H1 (cell line): ENCODE results near the gene DRC7. TPM values are rescaled to one million over a fixed set of nuclear protein-coding genes. Genes with fewer than 3 reads are reported as not detected.
A peak's percentile ranks its signal among the peaks of the same experiment; 100 is the strongest.

Source experiments
- CTCF ChIA-PET: fragments of 300-600 bp; sonication (Branson Sonifier 250); formaldehyde crosslinking; loops from one replicate; lab custom pipeline; 2021; ENCODE audit not compliant: partially characterized antibody; lab: Charles Lee
- POLR2A ChIA-PET: fragments of 300-600 bp; sonication (Branson Sonifier 250); formaldehyde crosslinking; loops from one replicate; lab custom pipeline; 2021; ENCODE audit warnings: inconsistent platforms; ENCODE audit not compliant: partially characterized antibody; lab: Charles Lee
- DNase-seq, 2 experiments: peaks; one replicate each; pipeline versions ENCODE4 v3.0.0 to v3.0.0-alpha.2; 2010 to 2022; ENCODE audit warnings: low spot score in 2 of 2, low read depth in 1 of 2, mixed read lengths in 1 of 2
- FAIRE-seq: peaks from 2 replicates; lab custom pipeline; 2011; peaks lifted over from hg19 to GRCh38; lab: Jason Lieb, UNC
- H2AFZ ChIP-seq: 2 replicates; pipeline ENCODE4 v1.8.1; 2012; ENCODE audit warnings: low read length, inconsistent platforms
- H2AK5ac ChIP-seq: 2 replicates; pipeline ENCODE4 v1.6.1; 2013; ENCODE audit warnings: low read depth, low read length
- H2BK120ac ChIP-seq: replicated peaks from 2 replicates; pipeline ENCODE3; 2013; ENCODE audit warnings: low read depth, low read length, inconsistent platforms
- H2BK12ac ChIP-seq: 2 replicates; pipeline ENCODE4 v1.6.1; 2013; ENCODE audit warnings: low read depth, low read length
- H2BK15ac ChIP-seq: 2 replicates; pipeline ENCODE4 v1.6.1; 2013; ENCODE audit warnings: low read length
- H2BK20ac ChIP-seq: 2 replicates; pipeline ENCODE4 v1.6.1; 2013; ENCODE audit warnings: low read length
- H2BK5ac ChIP-seq: 2 replicates; pipeline ENCODE4 v1.6.1; 2013; ENCODE audit warnings: low read depth, low read length
- H3K14ac ChIP-seq: 2 replicates; pipeline ENCODE4 v1.6.1; 2013; ENCODE audit warnings: inconsistent platforms; ENCODE audit not compliant: insufficient read length
- H3K18ac ChIP-seq: 2 replicates; pipeline ENCODE4 v1.6.1; 2013; ENCODE audit warnings: low read length; ENCODE audit errors: extremely low read depth
- H3K23ac ChIP-seq: 2 replicates; pipeline ENCODE4 v1.6.1; 2013; ENCODE audit warnings: inconsistent platforms; ENCODE audit not compliant: insufficient read length
- H3K23me2 ChIP-seq: 2 replicates; pipeline ENCODE4 v1.6.1; 2013; ENCODE audit warnings: low read depth, low read length
- H3K27ac ChIP-seq: 2 replicates; pipeline ENCODE4 v1.6.1; 2011; ENCODE audit warnings: low read depth, low read length, inconsistent platforms
- H3K27me3 ChIP-seq, 4 experiments: replicated peaks in 1 of 4; 1 replicate in 1 of 4; 2 replicates in 3 of 4; pipeline versions ENCODE4 v1.6.1 to v1.8.1; 2011 to 2013; ENCODE audit warnings: low read length in 3 of 4, mild to moderate bottlenecking in 3 of 4, inconsistent platforms in 2 of 4, mixed read lengths in 2 of 4, moderate library complexity in 1 of 4; ENCODE audit not compliant: control insufficient read depth in 3 of 4, insufficient read depth in 3 of 4; ENCODE audit errors: extremely low read depth in 1 of 4
- H3K36me3 ChIP-seq, 4 experiments: 2 replicates each; pipeline versions ENCODE4 v1.6.1 to v1.8.1; 2011 to 2013; ENCODE audit warnings: mild to moderate bottlenecking in 4 of 4, low read length in 3 of 4, moderate library complexity in 2 of 4, control low read depth in 1 of 4, inconsistent platforms in 1 of 4; ENCODE audit not compliant: insufficient read depth in 4 of 4, control insufficient read depth in 2 of 4
- H3K4ac ChIP-seq: replicated peaks from 2 replicates; pipeline ENCODE3; 2013; ENCODE audit warnings: low read length, low read depth, mixed read lengths, inconsistent platforms; ENCODE audit not compliant: insufficient read length
- H3K4me1 ChIP-seq, 4 experiments: replicated peaks in 1 of 4; 1 replicate in 1 of 4; 2 replicates in 3 of 4; pipeline versions ENCODE4 v1.6.1 to v1.8.1; 2011 to 2013; ENCODE audit warnings: low read length in 3 of 4, inconsistent platforms in 2 of 4, mixed read lengths in 1 of 4; ENCODE audit not compliant: insufficient read depth in 4 of 4, control insufficient read depth in 3 of 4
- H3K4me2 ChIP-seq, 2 experiments: 2 replicates each; pipeline versions ENCODE4 v1.6.1 to v1.8.1; 2011 to 2013; ENCODE audit warnings: low read depth in 2 of 2, low read length in 2 of 2, control low read depth in 1 of 2, inconsistent platforms in 1 of 2, mild to moderate bottlenecking in 1 of 2; ENCODE audit not compliant: insufficient read depth in 1 of 2
- H3K4me3 ChIP-seq, 4 experiments: fragments of 200-600, 300-600 bp in 1 of 4; sonication (generic), shearing (Covaris generic), sonication (Bioruptor Twin) in 1 of 4; 2 replicates each; pipeline versions ENCODE4 v1.5.1 to v1.8.1; 2011 to 2016; ENCODE audit warnings: low read length in 4 of 4, low read depth in 3 of 4, control low read depth in 2 of 4, inconsistent platforms in 2 of 4, mild to moderate bottlenecking in 2 of 4, mixed read lengths in 1 of 4, moderate library complexity in 1 of 4; ENCODE audit not compliant: insufficient read depth in 2 of 4; ENCODE audit errors: extremely low read depth in 1 of 4
- H3K56ac ChIP-seq: replicated peaks from 2 replicates; pipeline ENCODE3; 2013; ENCODE audit warnings: low read depth, mild to moderate bottlenecking, mixed read lengths, low read length, inconsistent platforms; ENCODE audit not compliant: insufficient read length
- H3K79me1 ChIP-seq: 2 replicates; pipeline ENCODE4 v1.6.1; 2013; ENCODE audit warnings: low read depth, low read length, control low read depth
- H3K79me2 ChIP-seq, 2 experiments: 2 replicates each; pipeline versions ENCODE4 v1.6.1 to v1.8.1; 2012 to 2013; ENCODE audit warnings: low read length in 2 of 2, mild to moderate bottlenecking in 2 of 2, inconsistent platforms in 1 of 2; ENCODE audit not compliant: insufficient read depth in 2 of 2, control insufficient read depth in 1 of 2
- H3K9ac ChIP-seq, 4 experiments: replicated peaks in 1 of 4; 1 replicate in 1 of 4; 2 replicates in 3 of 4; pipeline versions ENCODE4 v1.6.1 to v1.8.1; 2011 to 2013; ENCODE audit warnings: low read depth in 3 of 4, low read length in 3 of 4, control low read depth in 2 of 4, mild to moderate bottlenecking in 2 of 4, moderate library complexity in 2 of 4, inconsistent platforms in 1 of 4; ENCODE audit errors: extremely low read depth in 1 of 4
- H3K9me3 ChIP-seq, 2 experiments: 2 replicates each; pipeline versions ENCODE4 v1.6.1 to v1.8.1; 2012 to 2013; ENCODE audit warnings: mild to moderate bottlenecking in 2 of 2, moderate library complexity in 2 of 2, control low read depth in 1 of 2, inconsistent platforms in 1 of 2, low read depth in 1 of 2, low read length in 1 of 2, mixed read lengths in 1 of 2; ENCODE audit not compliant: insufficient read depth in 2 of 2
- H4K20me1 ChIP-seq, 2 experiments: replicated peaks in 1 of 2; 2 replicates each; pipeline versions ENCODE3 to v1.8.1; 2011 to 2013; ENCODE audit warnings: inconsistent platforms in 2 of 2, low read length in 2 of 2, mild to moderate bottlenecking in 1 of 2; ENCODE audit not compliant: insufficient read depth in 2 of 2, control insufficient read depth in 1 of 2
- H4K5ac ChIP-seq: 2 replicates; pipeline ENCODE4 v1.6.1; 2013; ENCODE audit warnings: low read length, low read depth, mixed read lengths, inconsistent platforms; ENCODE audit not compliant: insufficient read length
- H4K8ac ChIP-seq: 2 replicates; pipeline ENCODE4 v1.8.0; 2013; ENCODE audit warnings: mild to moderate bottlenecking, moderate library complexity, low read length, inconsistent platforms; ENCODE audit not compliant: insufficient read depth; ENCODE audit errors: extremely low read depth
- H4K91ac ChIP-seq: replicated peaks from 2 replicates; pipeline ENCODE3; 2013; ENCODE audit warnings: low read length, mixed read lengths, inconsistent platforms; ENCODE audit not compliant: insufficient read length
- BACH1 ChIP-seq: IDR thresholded peaks from 2 replicates; pipeline ENCODE4 v1.6.1; 2012; ENCODE audit warnings: low read length, improper control_type of control experiment
- CBX5 ChIP-seq: fragments of 300-800, 300-1000 bp; sonication (generic); IDR thresholded peaks from 2 replicates; pipeline ENCODE4 v1.7.1; 2016; ENCODE audit warnings: antibody characterized with exemption, low read length, low read depth
- CTCF ChIP-seq, 3 experiments: IDR thresholded peaks; 1 replicate in 2 of 3; 2 replicates in 1 of 3; pipeline versions ENCODE4 v1.5.1 to v1.6.1; 2011; ENCODE audit warnings: low read length in 3 of 3, mild to moderate bottlenecking in 3 of 3, inconsistent platforms in 2 of 3, low read depth in 1 of 3, moderate library complexity in 1 of 3; ENCODE audit not compliant: insufficient read depth in 1 of 3; ENCODE audit errors: control extremely low read depth in 1 of 3
- EP300 ChIP-seq, 2 experiments: IDR thresholded peaks; 1 replicate in 1 of 2; 2 replicates in 1 of 2; pipeline ENCODE4 v1.6.1; 2011 to 2012; ENCODE audit warnings: low read depth in 2 of 2, low read length in 2 of 2, mild to moderate bottlenecking in 2 of 2, borderline replicate concordance in 1 of 2, inconsistent platforms in 1 of 2, moderate library complexity in 1 of 2
- GTF2F1 ChIP-seq: IDR thresholded peaks from 2 replicates; pipeline ENCODE4 v1.6.1; 2012; ENCODE audit warnings: low read depth, low read length, improper control_type of control experiment, borderline replicate concordance
- MAFK ChIP-seq: IDR thresholded peaks from 2 replicates; pipeline ENCODE4 v1.6.1; 2012; ENCODE audit warnings: low read depth, mild to moderate bottlenecking, improper control_type of control experiment, low read length
- RBBP5 ChIP-seq: IDR thresholded peaks from 2 replicates; pipeline ENCODE4 v1.7.1; 2012; ENCODE audit warnings: low read depth, mild to moderate bottlenecking, inconsistent platforms, low read length, moderate library complexity, borderline replicate concordance
- SIN3A ChIP-seq, 2 experiments: IDR thresholded peaks in 1 of 2; conservative IDR thresholded peaks in 1 of 2; 2 replicates each; pipeline ENCODE4 v1.6.1; 2011 to 2012; ENCODE audit warnings: low read length in 2 of 2, improper control_type of control experiment in 1 of 2, low read depth in 1 of 2, mild to moderate bottlenecking in 1 of 2
- TAF1 ChIP-seq: IDR thresholded peaks from 2 replicates; pipeline ENCODE4 v1.6.1; 2011; ENCODE audit warnings: mild to moderate bottlenecking, low read depth, low read length
- WGBS, 2 experiments: shearing (Covaris generic) in 1 of 2; methylation state at CpG; one replicate each; pipeline versions ENCODE4 v1.1.6 to v1.1.7; 2013 to 2015; ENCODE audit warnings: low lambda C conversion rate in 2 of 2, mixed read lengths in 2 of 2, inconsistent platforms in 1 of 2, low coverage in 1 of 2, missing lambda C conversion rate in 1 of 2; ENCODE audit not compliant: insufficient replicate concordance in 2 of 2, insufficient coverage in 1 of 2, insufficient read length in 1 of 2; ENCODE audit errors: extremely low coverage in 1 of 2, missing lambda C conversion rate in 1 of 2; 5-methylcytosine and 5-hydroxymethylcytosine counted together
- polyA plus RNA-seq, 7 experiments: library from polyadenylated mRNA; depleted of rRNA in 3 of 7; stranded (reverse) in 5 of 7; unstranded in 2 of 7; fragments of >200 nt in 5 of 7; fragments of 200-250 nt in 2 of 7; gene quantifications; 1 replicate in 5 of 7; 2 replicates in 1 of 7; 4 replicates in 1 of 7; pipeline versions ENCODE4 v1.2.1 to v1.2.3, GENCODE V29; 2011 to 2013; ENCODE audit warnings: missing spikeins in 2 of 7, mixed read lengths in 2 of 7
- total RNA-seq: library from RNA; stranded (reverse); fragmentation: NEBNext Ultra II Directional; extraction: Animal tissue kit (Norgen Biotek cat#: 25700); gene quantifications from 2 replicates; pipeline ENCODE4 v1.2.1, GENCODE V29; 2021

The DRC7 gene
- total and polyA plus RNA-seq, 2 of the 8 experiments (the other 6 are each of a cell fraction or from before 2014, with no cell fraction given) = 0.14 TPM; not detected in 1

DNA sequence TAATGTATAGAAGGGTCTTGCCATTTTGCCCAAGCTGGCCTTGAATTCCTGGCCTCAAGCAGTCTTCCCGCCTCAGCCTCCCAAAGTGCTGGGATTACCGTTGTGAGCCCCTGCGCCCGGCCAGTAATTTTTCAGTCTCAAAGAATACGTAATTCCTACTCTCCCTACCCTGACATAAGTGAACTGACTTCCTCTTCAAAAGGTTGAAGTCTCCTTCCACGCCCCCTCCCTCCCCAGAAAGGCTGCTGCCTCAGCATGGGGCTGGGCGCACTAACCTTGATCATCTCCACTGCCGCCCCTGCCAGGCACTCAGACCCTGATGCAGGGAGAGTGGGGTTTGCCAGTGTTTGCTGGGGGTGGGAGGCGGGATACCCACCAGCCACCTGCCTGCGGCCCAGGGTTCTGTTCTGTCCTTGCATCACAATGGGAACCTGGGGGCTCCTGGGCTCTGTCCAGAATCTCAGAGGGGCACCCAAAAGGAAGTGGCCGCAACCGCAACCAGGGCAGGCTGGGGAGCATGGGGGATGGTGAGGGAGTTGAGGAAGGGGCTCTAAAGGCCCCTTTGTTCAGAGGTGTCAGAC is 80.2 kb downstream of the DRC7 start:
- CTCF ChIA-PET = interaction anchor here (0.6 to 22.4 kb wide), 23 partner anchors 8 to 713 kb away, joined by 3 to 279 read pairs (median 7); partner anchors contain the start of gene KIFC3
- peaks cover 0 to 4% (median 1%) of the 10 kb centered on the region in 4 experiments; a peak in 3 of 7 replicates for H3K27me3 ChIP-seq
- peak overlapping the region; percentile 55; the same call in 1 of the 2 replicates for H2BK15ac ChIP-seq
- WGBS, 2 experiments = 69% methylated on average over 12 of the region's 12 CpGs; no CpG with 5 or more reads in 1 of the 2 experiments
- H4K91ac ChIP-seq = peak overlapping the region; percentile 48
- no peaks in the 10 kb centered on the region for H4K20me1 ChIP-seq
- H3K4ac ChIP-seq = no peak overlapping the region
- H3K4me3 ChIP-seq = peak overlapping the region in 1 of 4 experiments; percentile 16; a peak in 1 of 8 replicates
- no peaks in the 10 kb centered on the region for H3K36me3 ChIP-seq
- H4K8ac ChIP-seq = no peak overlapping the region; the same call in 1 of the 2 replicates
- H3K23ac ChIP-seq = no peak overlapping the region
- TF ChIP-seq MAFK (no peak), GTF2F1 (no peak), RBBP5 (no peak), EP300 (IDR thresholded peaks at IDR 0.05; ENCODE audit: borderline replicate concordance in 1 of 2, low read depth in 2 of 2, low read length in 2 of 2) (no peak), SIN3A (conservative IDR thresholded peaks at IDR 0.05 in 1 of 2, IDR thresholded peaks at IDR 0.05 in 1 of 2; ENCODE audit: low read depth in 1 of 2, low read length in 2 of 2) (no peak), CTCF (IDR thresholded peaks at IDR 0.05; ENCODE audit: control extremely low read depth in 1 of 3, insufficient read depth in 1 of 3, low read depth in 1 of 3, low read length in 3 of 3) (no peak), TAF1 (no peak), CBX5 (no peak), BACH1 (no peak)
- TF ChIP-seq, all 59 proteins: peak for 0
- peak overlapping the region; percentile 27; the same call in 1 of the 2 replicates for H2BK12ac ChIP-seq
- FAIRE-seq (no peak), DNase-seq (no peak)
- H3K9me3 ChIP-seq = no peaks in the 10 kb centered on the region
- H2BK20ac ChIP-seq = no peak overlapping the region
- no peak overlapping the region for H4K5ac ChIP-seq
- no peak overlapping the region for H2BK120ac ChIP-seq
- H2BK5ac ChIP-seq = no peak overlapping the region
- H3K14ac ChIP-seq = no peak overlapping the region
- POLR2A ChIA-PET = interaction anchor here (0.8 to 1.5 kb wide), 2 partner anchors 10 to 39 kb away, joined by 3 to 4 read pairs; partner anchors contain the start of gene KATNB1
- no peak overlapping the region for H3K9ac ChIP-seq
- H3K23me2 ChIP-seq = no peaks in the 10 kb centered on the region; the same call in 1 of the 2 replicates
- H3K27ac ChIP-seq = no peak overlapping the region
- H3K4me1 ChIP-seq = peaks cover 6 to 19% (median 17%) of the 10 kb centered on the region in 4 experiments
- H2AK5ac ChIP-seq = 0 out of 2 replicates have a peak overlapping the region, but pooled peaks have one; percentile 40
- H2AFZ ChIP-seq = no peak overlapping the region
- no peaks in the 10 kb centered on the region for H3K79me1 ChIP-seq
- no peaks in the 10 kb centered on the region for H3K79me2 ChIP-seq
- H3K4me2 ChIP-seq = peak overlapping the region; percentile 2 to 55; a peak in 3 of 4 replicates
- no peak overlapping the region for H3K56ac ChIP-seq
- H3K18ac ChIP-seq = no peak overlapping the region
